Subcutaneous adipose tissue (tissue), 4 donors: Measurements from ENCODE around the gene NKX2-2. TPM values are rescaled to one million over a fixed set of nuclear protein-coding genes. Genes with fewer than 3 reads are reported as not detected.

Experiments
- total RNA-seq, 4 donors: library from RNA; depleted of rRNA; stranded (reverse); fragments of >200 nt; gene quantifications; one replicate each; pipeline ENCODE4 v1.1.0, GENCODE V29; 2016
- TF ChIP-seq, protein P1 (sequence below): fragments of 450-650 bp; IDR thresholded peaks from one replicate; pipeline ENCODE4 v1.5.1; 2016; ENCODE audit warnings: low read depth, mild to moderate bottlenecking, control low read depth, antibody characterized with exemption, moderate library complexity

The NKX2-2 gene
- total RNA-seq, 4 donors from 2014 or later = not detected

- TF ChIP-seq, protein P1, sequence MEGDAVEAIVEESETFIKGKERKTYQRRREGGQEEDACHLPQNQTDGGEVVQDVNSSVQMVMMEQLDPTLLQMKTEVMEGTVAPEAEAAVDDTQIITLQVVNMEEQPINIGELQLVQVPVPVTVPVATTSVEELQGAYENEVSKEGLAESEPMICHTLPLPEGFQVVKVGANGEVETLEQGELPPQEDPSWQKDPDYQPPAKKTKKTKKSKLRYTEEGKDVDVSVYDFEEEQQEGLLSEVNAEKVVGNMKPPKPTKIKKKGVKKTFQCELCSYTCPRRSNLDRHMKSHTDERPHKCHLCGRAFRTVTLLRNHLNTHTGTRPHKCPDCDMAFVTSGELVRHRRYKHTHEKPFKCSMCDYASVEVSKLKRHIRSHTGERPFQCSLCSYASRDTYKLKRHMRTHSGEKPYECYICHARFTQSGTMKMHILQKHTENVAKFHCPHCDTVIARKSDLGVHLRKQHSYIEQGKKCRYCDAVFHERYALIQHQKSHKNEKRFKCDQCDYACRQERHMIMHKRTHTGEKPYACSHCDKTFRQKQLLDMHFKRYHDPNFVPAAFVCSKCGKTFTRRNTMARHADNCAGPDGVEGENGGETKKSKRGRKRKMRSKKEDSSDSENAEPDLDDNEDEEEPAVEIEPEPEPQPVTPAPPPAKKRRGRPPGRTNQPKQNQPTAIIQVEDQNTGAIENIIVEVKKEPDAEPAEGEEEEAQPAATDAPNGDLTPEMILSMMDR = no peak
Measured at GRCh38 chr20:21554376-21554890, 40.6 kb upstream of the NKX2-2 start.

- TF ChIP-seq, protein P1 = no peak
Measured at GRCh38 chr20:21550587-21550986, 36.7 kb upstream of the NKX2-2 start.

- TF ChIP-seq, protein P1 = no peak
Measured at GRCh38 chr20:21548390-21549035, 34.6 kb upstream of the NKX2-2 start.

DNA sequence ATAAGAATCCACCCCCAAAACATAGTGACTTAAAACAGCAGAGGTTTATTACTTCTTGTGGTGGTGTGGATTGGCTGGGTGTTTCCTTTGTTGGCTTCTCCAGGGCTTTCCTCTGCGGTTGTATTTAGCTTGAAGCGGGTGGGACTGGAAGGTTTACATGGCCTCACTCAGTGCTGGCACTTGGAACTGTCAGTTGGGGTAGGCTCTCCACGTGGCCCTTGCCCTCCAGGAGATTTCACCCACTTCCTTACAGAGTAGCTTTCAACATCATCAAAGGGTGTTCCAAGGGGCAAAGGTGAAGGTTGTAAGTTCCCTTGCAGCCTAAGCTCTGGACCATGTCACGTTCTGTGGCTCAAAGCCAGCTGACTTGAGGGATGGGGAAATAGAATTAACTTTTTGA lies 32.5 kb upstream of the NKX2-2 start:
- TF ChIP-seq, protein P1 = no peak

- TF ChIP-seq, protein P1 = no peak
Measured at GRCh38 chr20:21539512-21539911, 25.6 kb upstream of the NKX2-2 start.

- TF ChIP-seq, protein P1 = no peak
Measured at GRCh38 chr20:21534886-21535285, 21.0 kb upstream of the NKX2-2 start.

GRCh38 chr20:21534453-21534852 lies 20.6 kb upstream of the NKX2-2 start:
- TF ChIP-seq, protein P1 = no peak
